Fibroblast of villous mesenchyme (primary cell): ENCODE results near the gene CACNA1E. TPM values are rescaled to one million over a fixed set of nuclear protein-coding genes. Genes with fewer than 3 reads are reported as not detected.

Experiments
- DNase-seq: peaks from one replicate; pipeline ENCODE4 v3.0.0-alpha.2; 2010; ENCODE audit warnings: low read depth
- H3K4me3 ChIP-seq: 2 replicates; pipeline ENCODE4 v1.5.1; 2011; ENCODE audit warnings: low read depth, mild to moderate bottlenecking, low read length
- total RNA-seq: library from RNA; depleted of rRNA; stranded (reverse); fragments of >200 nt; gene quantifications from 2 replicates; pipeline ENCODE4 v1.2.3, GENCODE V29; 2012
- TF ChIP-seq, protein P1 (sequence below): IDR thresholded peaks from 2 replicates; pipeline ENCODE4 v1.5.1; 2012; ENCODE audit warnings: low read depth, mild to moderate bottlenecking, low read length; ENCODE audit not compliant: insufficient read depth

The CACNA1E gene
- total RNA-seq, 1 donor, result not detected

DNA sequence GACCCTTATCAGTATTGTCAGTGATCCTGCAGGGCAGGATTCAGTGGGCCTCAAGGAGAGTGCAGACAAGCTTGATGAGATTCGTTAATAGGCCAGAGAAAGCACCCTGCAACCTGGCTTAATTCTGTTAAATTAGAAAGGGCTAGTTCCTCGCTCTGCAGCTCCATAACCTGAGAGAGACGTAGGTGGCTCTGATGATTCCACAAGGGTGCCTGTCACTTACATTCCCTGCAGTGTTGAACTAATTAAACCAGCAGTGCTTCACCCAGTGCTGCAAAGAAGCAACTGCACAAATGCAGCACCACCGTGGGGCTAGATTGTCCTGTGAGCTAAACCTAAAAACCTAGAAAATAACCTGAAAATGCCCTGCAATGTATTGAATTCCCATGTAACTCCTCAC lies 270.8 kb downstream of the CACNA1E start:
- TF ChIP-seq, protein P1, sequence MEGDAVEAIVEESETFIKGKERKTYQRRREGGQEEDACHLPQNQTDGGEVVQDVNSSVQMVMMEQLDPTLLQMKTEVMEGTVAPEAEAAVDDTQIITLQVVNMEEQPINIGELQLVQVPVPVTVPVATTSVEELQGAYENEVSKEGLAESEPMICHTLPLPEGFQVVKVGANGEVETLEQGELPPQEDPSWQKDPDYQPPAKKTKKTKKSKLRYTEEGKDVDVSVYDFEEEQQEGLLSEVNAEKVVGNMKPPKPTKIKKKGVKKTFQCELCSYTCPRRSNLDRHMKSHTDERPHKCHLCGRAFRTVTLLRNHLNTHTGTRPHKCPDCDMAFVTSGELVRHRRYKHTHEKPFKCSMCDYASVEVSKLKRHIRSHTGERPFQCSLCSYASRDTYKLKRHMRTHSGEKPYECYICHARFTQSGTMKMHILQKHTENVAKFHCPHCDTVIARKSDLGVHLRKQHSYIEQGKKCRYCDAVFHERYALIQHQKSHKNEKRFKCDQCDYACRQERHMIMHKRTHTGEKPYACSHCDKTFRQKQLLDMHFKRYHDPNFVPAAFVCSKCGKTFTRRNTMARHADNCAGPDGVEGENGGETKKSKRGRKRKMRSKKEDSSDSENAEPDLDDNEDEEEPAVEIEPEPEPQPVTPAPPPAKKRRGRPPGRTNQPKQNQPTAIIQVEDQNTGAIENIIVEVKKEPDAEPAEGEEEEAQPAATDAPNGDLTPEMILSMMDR, result no peak
- H3K4me3 ChIP-seq, result no peak overlapping the region
- DNase-seq, result no peak

DNA sequence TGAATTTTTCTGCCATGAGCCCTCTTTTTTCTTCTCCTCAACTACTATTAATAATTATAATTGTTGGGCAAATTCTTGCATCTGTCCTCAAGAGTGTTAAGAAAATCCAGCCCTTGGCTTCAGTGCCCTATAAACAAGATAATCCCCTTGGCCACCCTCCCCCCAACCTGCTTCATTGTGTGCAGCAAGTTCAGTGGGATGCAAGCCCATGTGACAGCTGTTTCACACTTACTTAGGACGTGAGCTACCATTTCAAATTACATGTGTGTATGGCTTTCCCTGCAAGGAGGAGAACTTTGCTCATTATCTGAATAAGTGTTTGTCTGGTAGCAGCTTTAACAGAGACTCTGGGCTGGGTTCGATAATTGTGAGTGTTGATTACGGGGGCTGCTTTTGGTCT lies 276.2 kb downstream of the CACNA1E start:
- DNase-seq, result no peak
- no peak overlapping the region for H3K4me3 ChIP-seq
- TF ChIP-seq, protein P1, result no peak

DNA sequence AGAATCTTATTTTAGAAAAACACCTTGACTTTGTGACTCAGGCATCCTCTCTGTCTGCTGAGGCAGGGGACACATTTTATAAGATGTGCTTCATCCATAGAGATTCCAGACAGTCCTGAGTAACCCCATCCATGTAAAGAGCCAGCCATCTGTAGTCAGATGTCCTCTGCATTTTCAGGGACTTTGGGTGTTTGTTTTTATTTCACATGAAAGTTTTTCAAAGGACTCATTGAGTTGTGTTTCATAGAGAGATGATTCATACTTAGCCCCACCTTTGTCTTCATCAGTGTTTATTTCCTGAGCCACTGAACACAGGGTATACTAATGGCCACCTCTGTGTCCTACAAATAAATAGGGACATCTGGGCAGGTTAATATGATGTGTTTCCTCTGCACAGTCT lies 280.4 kb downstream of the CACNA1E start:
- no peak overlapping the region for H3K4me3 ChIP-seq
- DNase-seq, result no peak
- TF ChIP-seq, protein P1, result no peak

DNA sequence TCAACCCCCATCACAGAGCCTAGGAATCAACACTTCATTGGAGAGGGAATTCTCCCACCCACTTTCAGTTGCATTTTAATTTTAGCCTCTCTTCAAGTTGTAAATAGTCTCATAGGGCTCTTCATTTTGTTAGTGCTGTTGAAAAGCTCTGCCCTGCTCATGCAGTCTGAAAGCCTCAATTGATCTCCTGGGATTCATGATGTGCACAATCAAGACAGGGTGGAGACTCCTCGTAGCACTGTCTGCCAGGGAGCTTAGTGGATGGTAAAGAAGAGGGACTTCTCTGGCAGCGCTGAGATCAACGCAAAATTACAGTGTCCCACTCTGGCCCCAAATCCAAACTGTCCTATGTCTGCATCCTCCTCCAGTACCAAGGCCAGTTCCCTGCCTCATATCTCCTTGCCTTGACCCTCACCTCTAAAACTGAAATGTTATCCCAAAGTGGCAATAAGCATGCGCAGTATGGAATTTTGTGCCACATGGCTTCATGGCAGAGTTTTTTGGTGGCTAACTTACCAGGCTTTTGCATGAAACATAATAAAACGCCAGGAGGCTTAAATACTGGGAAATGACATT lies 282.2 kb downstream of the CACNA1E start:
- no peak overlapping the region for H3K4me3 ChIP-seq
- TF ChIP-seq, protein P1, result no peak
- no peak for DNase-seq

DNA sequence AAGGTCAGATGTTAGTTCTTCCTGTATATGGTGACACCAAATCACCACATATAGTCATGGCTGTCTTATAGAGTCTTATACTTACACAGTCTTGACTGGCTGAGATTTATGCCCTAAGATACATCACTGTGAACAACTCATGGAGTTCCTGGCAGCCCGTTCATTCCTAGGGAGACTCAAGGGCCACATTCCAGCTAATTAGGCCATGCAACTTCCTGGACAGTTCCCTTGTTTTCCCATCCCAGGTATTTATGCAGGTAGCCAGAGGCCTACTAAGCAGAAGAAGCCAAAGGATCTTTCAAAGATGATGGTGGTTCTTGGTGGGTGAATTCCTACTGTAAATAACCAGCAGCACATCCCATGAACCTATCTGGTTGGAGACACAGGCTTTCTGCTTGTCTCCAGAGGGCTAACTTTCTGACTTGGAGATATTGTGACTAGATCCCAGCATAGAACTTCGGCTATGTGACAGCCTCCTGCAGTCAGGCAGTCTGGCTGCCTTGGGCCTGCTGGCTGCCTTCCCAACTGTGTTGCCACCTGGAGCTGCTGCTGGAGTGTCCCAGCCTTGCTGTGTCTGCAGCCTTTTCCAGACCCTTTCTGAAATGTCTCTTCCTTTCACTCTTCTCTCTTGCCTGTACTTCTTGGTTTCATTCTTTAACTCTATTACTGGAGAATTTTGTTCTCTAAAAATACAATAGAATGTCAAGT lies 283.8 kb downstream of the CACNA1E start:
- DNase-seq, result no peak
- H3K4me3 ChIP-seq, result no peak overlapping the region
- TF ChIP-seq, protein P1, result no peak

DNA sequence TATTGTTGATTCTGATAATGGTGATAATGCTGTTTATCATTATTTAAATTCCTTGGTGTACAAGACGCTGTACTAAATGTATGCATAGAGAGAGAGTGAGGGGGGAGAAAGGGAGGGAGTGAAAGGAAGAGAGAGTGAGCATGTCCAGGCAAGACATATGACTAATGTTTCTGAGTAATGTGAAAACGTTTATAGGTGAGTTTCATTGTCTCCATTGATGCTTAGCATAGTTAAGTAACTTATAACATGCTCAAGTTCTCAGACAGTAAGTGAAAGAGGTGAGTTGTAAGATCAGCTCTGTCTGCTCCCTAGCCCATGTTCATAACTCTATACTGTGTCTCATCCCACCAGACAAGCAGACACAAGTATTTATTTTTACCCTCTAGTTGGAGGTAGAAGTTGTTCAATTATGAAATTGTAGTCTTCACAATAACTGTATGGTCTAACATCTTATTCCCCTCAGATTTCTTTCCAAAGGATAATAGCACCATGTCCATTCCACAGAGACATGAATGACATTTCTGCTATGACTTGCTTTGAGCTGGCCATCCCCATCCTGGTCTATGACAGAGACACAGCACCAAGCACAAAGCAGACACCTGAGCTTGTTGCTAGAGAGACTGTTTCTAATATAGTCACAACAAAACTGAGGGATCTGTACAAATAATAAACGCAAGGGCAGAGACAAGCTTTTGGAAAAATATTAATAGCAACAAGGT lies 285.1 kb downstream of the CACNA1E start:
- H3K4me3 ChIP-seq, result no peak overlapping the region
- no peak for DNase-seq
- TF ChIP-seq, protein P1, result no peak
